Measurements from ENCODE around the gene PRR33. TPM values are rescaled to one million over a fixed set of nuclear protein-coding genes. Genes with fewer than 3 reads are reported as not detected.
A peak's percentile ranks its signal among the peaks of the same experiment; 100 is the strongest.

PRR33 gene
- total RNA-seq, 2 experiments from 2014 or later: not detected

- Mint-ChIP-seq H3K9me3 (no peaks in the 10 kb centered on the region), H3K27me3 (no peaks in the 10 kb centered on the region), H3K27ac (peak overlapping the region; percentile 78), H3K4me1 (ENCODE audit: low read depth) (peaks cover 50% of the 10 kb centered on the region), H3K36me3 (ENCODE audit: low read depth) (peaks cover 14% of the 10 kb centered on the region), H3K4me3 (no peak overlapping the region)
- POLR2A ChIA-PET: interaction anchor here (1.4 kb wide), 1 partner anchor 20 kb away, joined by 4 read pairs; the partner anchor contains the start of gene LSP1
- Histone ChIP-seq H3K27me3 (ENCODE audit: control insufficient read depth in 1 of 2, insufficient read depth in 2 of 2, low read length in 2 of 2) (no peaks in the 10 kb centered on the region), H3K9me3 (ENCODE audit: control insufficient read depth in 1 of 2, insufficient read depth in 1 of 2, low read length in 2 of 2) (no peaks in the 10 kb centered on the region), H3K27ac (ENCODE audit: low read depth in 1 of 2, low read length in 2 of 2) (peak overlapping the region in 1 of 2 donors; percentile 35), H3K4me3 (ENCODE audit: low read length) (no peak overlapping the region), H3K4me1 (ENCODE audit: insufficient read depth, low read length) (peaks cover 88% of the 10 kb centered on the region), H3K36me3 (ENCODE audit: insufficient read depth, low read length) (peaks cover 12% of the 10 kb centered on the region)
- DNase-seq (peak in 1 of 14 experiments; percentile 0), ATAC-seq (ENCODE audit: poor library complexity) (no peak)
- TF ChIP-seq, protein P1, sequence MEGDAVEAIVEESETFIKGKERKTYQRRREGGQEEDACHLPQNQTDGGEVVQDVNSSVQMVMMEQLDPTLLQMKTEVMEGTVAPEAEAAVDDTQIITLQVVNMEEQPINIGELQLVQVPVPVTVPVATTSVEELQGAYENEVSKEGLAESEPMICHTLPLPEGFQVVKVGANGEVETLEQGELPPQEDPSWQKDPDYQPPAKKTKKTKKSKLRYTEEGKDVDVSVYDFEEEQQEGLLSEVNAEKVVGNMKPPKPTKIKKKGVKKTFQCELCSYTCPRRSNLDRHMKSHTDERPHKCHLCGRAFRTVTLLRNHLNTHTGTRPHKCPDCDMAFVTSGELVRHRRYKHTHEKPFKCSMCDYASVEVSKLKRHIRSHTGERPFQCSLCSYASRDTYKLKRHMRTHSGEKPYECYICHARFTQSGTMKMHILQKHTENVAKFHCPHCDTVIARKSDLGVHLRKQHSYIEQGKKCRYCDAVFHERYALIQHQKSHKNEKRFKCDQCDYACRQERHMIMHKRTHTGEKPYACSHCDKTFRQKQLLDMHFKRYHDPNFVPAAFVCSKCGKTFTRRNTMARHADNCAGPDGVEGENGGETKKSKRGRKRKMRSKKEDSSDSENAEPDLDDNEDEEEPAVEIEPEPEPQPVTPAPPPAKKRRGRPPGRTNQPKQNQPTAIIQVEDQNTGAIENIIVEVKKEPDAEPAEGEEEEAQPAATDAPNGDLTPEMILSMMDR (IDR thresholded peaks at IDR 0.05): no peak
- CTCF ChIA-PET: no interaction called here
- intact Hi-C loops (cut with DNase I, micrococcal nuclease): no loop called here
These were observed 18.5 kb downstream of the PRR33 start for GRCh38 chr11:1873048-1873812.

GRCh38 chr11:1872267-1872985, 19.3 kb downstream of the PRR33 start:
- peak overlapping the region; percentile 86 for H3K27ac Mint-ChIP-seq
- TF ChIP-seq, protein P1 (IDR thresholded peaks at IDR 0.05): no peak
- intact Hi-C loops (cut with DNase I, micrococcal nuclease): no loop called here
- Histone ChIP-seq H3K9me3 (ENCODE audit: control insufficient read depth in 1 of 2, insufficient read depth in 1 of 2, low read length in 2 of 2) (no peaks in the 10 kb centered on the region), H3K27ac (ENCODE audit: low read depth in 1 of 2, low read length in 2 of 2) (peak overlapping the region in 1 of 2 donors; percentile 48), H3K27me3 (ENCODE audit: control insufficient read depth in 1 of 2, insufficient read depth in 2 of 2, low read length in 2 of 2) (no peaks in the 10 kb centered on the region), H3K36me3 (ENCODE audit: insufficient read depth, low read length) (peaks cover 12% of the 10 kb centered on the region), H3K4me3 (ENCODE audit: low read length) (no peak overlapping the region), H3K4me1 (ENCODE audit: insufficient read depth, low read length) (peaks cover 89% of the 10 kb centered on the region)
- ChIA-PET CTCF (no interaction called here), POLR2A (interaction anchor here (1.4 kb wide), 1 partner anchor 20 kb away, joined by 4 read pairs; the partner anchor contains the start of gene LSP1)
- no peaks in the 10 kb centered on the region for H3K9me3 Mint-ChIP-seq
- H3K4me1 Mint-ChIP-seq (ENCODE audit: low read depth): peaks cover 56% of the 10 kb centered on the region
- peaks cover 18% of the 10 kb centered on the region for H3K36me3 Mint-ChIP-seq (ENCODE audit: low read depth)
- ATAC-seq (ENCODE audit: poor library complexity) (no peak), DNase-seq (peak in 1 of 14 experiments; percentile 0)
- H3K4me3 Mint-ChIP-seq: peak overlapping the region; percentile 25
- H3K27me3 Mint-ChIP-seq: no peaks in the 10 kb centered on the region

DNA sequence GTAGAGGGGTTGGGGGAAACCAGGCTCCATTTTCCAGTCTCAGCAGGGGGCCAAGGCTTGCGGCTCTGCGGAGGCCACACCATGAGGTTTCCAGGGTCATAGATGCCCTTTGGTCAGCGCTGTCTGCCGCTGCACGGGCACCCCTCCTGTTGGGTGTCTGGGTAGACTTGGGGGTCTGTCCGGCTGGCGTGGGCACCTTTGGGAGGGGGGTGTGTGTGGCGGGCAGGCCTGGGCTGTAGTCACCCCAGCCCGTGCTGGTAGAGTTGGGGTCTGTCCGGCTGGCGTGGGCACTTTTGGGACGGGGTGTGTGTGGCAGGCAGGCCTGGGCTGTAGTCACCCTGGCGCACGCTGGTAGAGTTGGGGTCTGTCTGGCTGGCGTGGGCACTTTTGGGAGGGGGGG, 20.2 kb downstream of the PRR33 start:
- no peak for ATAC-seq (ENCODE audit: poor library complexity)
- H3K36me3 Mint-ChIP-seq (ENCODE audit: low read depth): peaks cover 18% of the 10 kb centered on the region
- no peak overlapping the region for H3K4me3 Mint-ChIP-seq
- ChIA-PET CTCF (interaction anchor here (2.8 kb wide), 1 partner anchor 11 kb away, joined by 17 read pairs; no protein-coding TSS in a partner anchor), POLR2A (interaction anchor here (1.5 to 3.1 kb wide), 3 partner anchors 18 to 21 kb away, joined by 5 to 21 read pairs (median 13); partner anchors contain the start of gene LSP1)
- H3K36me3 ChIP-seq (ENCODE audit: insufficient read depth, low read length): peaks cover 12% of the 10 kb centered on the region
- H3K9me3 Mint-ChIP-seq: no peaks in the 10 kb centered on the region
- no peaks in the 10 kb centered on the region for H3K27me3 ChIP-seq (ENCODE audit: control insufficient read depth in 1 of 2, insufficient read depth in 2 of 2, low read length in 2 of 2)
- H3K27me3 Mint-ChIP-seq: no peaks in the 10 kb centered on the region
- TF ChIP-seq, protein P1 (IDR thresholded peaks at IDR 0.05): no peak
- intact Hi-C loops (cut with DNase I, micrococcal nuclease): loop anchor here (2.0 kb wide), 2 partner anchors 17 to 19 kb away; partner anchors contain the start of gene LSP1 (in 1 of the 2)
- peak overlapping the region; percentile 22 to 48 for H3K27ac ChIP-seq (ENCODE audit: low read depth in 1 of 2, low read length in 2 of 2)
- H3K9me3 ChIP-seq (ENCODE audit: control insufficient read depth in 1 of 2, insufficient read depth in 1 of 2, low read length in 2 of 2): no peaks in the 10 kb centered on the region
- no peak overlapping the region for H3K4me3 ChIP-seq (ENCODE audit: low read length)
- peak in 1 of 14 experiments; percentile 1 for DNase-seq
- peak overlapping the region; percentile 86 for H3K27ac Mint-ChIP-seq
- H3K4me1 Mint-ChIP-seq (ENCODE audit: low read depth): peaks cover 56% of the 10 kb centered on the region
- H3K4me1 ChIP-seq (ENCODE audit: insufficient read depth, low read length): peaks cover 95% of the 10 kb centered on the region

All from CD4-positive, alpha-beta T cell (primary cell).